Cardiac fibroblast (primary cell): ENCODE measurements around the gene JADE2.

Experiments
- DNase-seq, 2 donors: peaks; one replicate each; pipeline versions ENCODE4 v3.0.0 to v3.0.0-alpha.2; 2010; ENCODE audit warnings: low read depth in 2 of 2
- H3K4me3 ChIP-seq, 2 donors: replicated peaks in 1 of 2; 1 replicate in 1 of 2; 2 replicates in 1 of 2; pipeline ENCODE4 v1.5.1; 2011; ENCODE audit warnings: low read depth in 2 of 2, low read length in 2 of 2, mild to moderate bottlenecking in 2 of 2, moderate library complexity in 1 of 2
- CTCF ChIP-seq: IDR thresholded peaks from one replicate; pipeline ENCODE4 v1.5.1; 2011; ENCODE audit warnings: low read depth, mild to moderate bottlenecking, low read length, inconsistent platforms

The JADE2 gene

GRCh38 chr5:134571693-134572405 is 46.4 kb downstream of the JADE2 start:
- DNase-seq, result no peak
- no peak for TF ChIP-seq CTCF

GRCh38 chr5:134572811-134573210 is 47.3 kb downstream of the JADE2 start:
- H3K4me3 ChIP-seq, result no peak overlapping the region
- no peak for TF ChIP-seq CTCF

More at GRCh38 chr5:134571693-134572405, 46.4 kb downstream of the JADE2 start:
- no peak overlapping the region for H3K4me3 ChIP-seq

GRCh38 chr5:134574521-134574920 is 49.1 kb downstream of the JADE2 start:
- no peak overlapping the region for H3K4me3 ChIP-seq
- no peak for TF ChIP-seq CTCF
- no peak for DNase-seq

More at GRCh38 chr5:134572811-134573210, 47.3 kb downstream of the JADE2 start:
- no peak for DNase-seq

GRCh38 chr5:134575316-134575715 is 49.8 kb downstream of the JADE2 start:
- TF ChIP-seq CTCF, result no peak
- no peak overlapping the region for H3K4me3 ChIP-seq

GRCh38 chr5:134576386-134577021 is 51.0 kb downstream of the JADE2 start:
- DNase-seq, result no peak

More at GRCh38 chr5:134575316-134575715, 49.8 kb downstream of the JADE2 start:
- DNase-seq, result no peak

More at GRCh38 chr5:134576386-134577021, 51.0 kb downstream of the JADE2 start:
- H3K4me3 ChIP-seq, result no peak overlapping the region
- TF ChIP-seq CTCF, result no peak
